LNCaP clone FGC (cell line): ENCODE measurements around the gene KLC1.

ENCODE experiments used
- DNase-seq: peaks from one replicate; pipeline ENCODE4 v3.0.0-alpha.2; 2011; ENCODE audit warnings: low read depth
- H3K4me3 ChIP-seq: 2 replicates; pipeline ENCODE4 v1.5.1; 2011; ENCODE audit warnings: mild to moderate bottlenecking, low read depth, low read length, control low read depth
- TF ChIP-seq, protein P1 (sequence below): IDR thresholded peaks from 2 replicates; pipeline ENCODE4 v1.5.1; 2012; ENCODE audit warnings: mild to moderate bottlenecking; ENCODE audit not compliant: control insufficient read depth, insufficient read depth; ENCODE audit errors: extremely low read depth

KLC1 gene

GRCh38 chr14:103669370-103669769 lies 40.4 kb downstream of the KLC1 start:
- H3K4me3 ChIP-seq = no peak overlapping the region
- DNase-seq = no peak
- TF ChIP-seq, protein P1, sequence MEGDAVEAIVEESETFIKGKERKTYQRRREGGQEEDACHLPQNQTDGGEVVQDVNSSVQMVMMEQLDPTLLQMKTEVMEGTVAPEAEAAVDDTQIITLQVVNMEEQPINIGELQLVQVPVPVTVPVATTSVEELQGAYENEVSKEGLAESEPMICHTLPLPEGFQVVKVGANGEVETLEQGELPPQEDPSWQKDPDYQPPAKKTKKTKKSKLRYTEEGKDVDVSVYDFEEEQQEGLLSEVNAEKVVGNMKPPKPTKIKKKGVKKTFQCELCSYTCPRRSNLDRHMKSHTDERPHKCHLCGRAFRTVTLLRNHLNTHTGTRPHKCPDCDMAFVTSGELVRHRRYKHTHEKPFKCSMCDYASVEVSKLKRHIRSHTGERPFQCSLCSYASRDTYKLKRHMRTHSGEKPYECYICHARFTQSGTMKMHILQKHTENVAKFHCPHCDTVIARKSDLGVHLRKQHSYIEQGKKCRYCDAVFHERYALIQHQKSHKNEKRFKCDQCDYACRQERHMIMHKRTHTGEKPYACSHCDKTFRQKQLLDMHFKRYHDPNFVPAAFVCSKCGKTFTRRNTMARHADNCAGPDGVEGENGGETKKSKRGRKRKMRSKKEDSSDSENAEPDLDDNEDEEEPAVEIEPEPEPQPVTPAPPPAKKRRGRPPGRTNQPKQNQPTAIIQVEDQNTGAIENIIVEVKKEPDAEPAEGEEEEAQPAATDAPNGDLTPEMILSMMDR = no peak

DNA sequence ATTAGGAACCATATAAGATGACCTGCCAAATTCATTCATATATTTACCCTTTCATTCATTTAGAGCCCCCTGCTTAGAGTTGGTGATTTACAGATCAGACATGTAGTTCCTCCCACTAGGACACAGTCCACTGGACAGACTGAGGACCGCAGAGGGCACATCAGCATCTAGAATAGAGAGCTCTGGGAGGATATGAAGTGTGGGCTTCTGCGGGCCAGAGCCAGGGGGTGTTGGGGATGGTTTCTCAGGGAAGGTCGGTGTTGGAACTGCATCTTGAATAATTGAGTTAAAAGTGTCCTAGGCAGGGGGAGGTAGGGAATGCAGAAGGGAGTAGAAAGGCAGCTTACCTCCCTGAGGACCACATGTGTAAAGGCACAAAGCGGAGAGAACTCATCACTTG lies 42.9 kb downstream of the KLC1 start:
- DNase-seq = no peak
- TF ChIP-seq, protein P1 = no peak
- no peak overlapping the region for H3K4me3 ChIP-seq

DNA sequence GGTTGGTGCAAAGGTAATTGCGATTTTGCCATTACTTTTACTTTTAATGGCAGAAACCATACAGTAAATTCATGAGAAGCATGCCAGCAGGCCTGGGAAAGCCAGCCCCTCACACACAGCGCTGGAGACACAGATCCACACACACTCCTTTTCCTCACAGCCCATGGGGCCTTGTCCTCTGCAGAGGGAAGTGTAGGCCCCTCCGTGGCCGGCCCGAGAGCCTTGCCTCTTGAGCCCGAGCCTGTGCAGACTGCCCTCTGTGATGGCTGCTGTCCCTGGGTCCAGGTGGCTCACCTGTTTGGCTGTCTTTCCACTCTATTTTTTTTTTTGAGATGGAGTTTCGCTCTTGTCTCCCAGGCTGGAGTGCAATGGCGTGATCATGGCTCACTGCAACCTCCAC lies 46.9 kb downstream of the KLC1 start:
- no peak for DNase-seq

DNA sequence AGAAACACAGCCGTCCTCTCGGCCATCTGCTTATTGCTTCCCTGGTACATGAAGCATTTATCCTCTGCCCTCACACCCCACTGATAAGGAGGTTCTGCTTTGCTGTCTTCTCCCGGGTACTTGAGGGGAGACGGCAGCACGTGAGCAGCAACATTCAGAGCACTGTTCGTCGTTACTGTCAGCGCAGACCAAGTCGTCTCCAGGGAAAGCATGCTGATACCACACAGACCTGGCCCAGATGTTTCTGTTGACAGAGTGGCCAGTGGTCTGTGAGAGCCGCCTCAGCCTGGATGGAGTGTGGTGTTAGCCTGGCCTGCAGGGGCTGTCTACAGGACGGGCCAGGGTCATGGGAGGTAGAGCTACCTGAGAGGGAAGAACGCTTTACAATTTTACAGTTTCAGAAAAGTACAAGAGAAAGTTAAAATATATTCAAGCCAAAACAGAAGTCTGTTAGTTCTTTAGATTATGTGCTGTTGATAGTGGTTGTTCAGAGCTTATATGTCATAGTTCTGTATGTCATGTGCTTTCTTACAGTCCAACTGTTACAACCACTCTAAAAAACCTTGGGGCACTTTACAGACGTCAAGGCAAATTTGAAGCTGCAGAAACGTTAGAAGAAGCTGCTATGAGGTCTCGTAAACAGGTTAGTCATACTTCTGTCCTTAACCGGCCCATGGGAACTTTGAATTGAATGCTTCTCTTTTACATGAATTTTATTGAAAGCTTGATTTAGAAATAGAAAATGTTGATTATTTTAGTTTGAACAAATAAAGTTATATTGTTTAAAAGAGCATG lies 48.1 kb downstream of the KLC1 start:
- TF ChIP-seq, protein P1 = no peak
- no peak overlapping the region for H3K4me3 ChIP-seq
- DNase-seq = no peak

More for the DNA sequence above, 46.9 kb downstream of the KLC1 start:
- TF ChIP-seq, protein P1 = no peak
- H3K4me3 ChIP-seq = no peak overlapping the region

GRCh38 chr14:103679351-103679750 lies 50.3 kb downstream of the KLC1 start:
- no peak overlapping the region for H3K4me3 ChIP-seq
- DNase-seq = no peak
- TF ChIP-seq, protein P1 = peak; percentile 34

DNA sequence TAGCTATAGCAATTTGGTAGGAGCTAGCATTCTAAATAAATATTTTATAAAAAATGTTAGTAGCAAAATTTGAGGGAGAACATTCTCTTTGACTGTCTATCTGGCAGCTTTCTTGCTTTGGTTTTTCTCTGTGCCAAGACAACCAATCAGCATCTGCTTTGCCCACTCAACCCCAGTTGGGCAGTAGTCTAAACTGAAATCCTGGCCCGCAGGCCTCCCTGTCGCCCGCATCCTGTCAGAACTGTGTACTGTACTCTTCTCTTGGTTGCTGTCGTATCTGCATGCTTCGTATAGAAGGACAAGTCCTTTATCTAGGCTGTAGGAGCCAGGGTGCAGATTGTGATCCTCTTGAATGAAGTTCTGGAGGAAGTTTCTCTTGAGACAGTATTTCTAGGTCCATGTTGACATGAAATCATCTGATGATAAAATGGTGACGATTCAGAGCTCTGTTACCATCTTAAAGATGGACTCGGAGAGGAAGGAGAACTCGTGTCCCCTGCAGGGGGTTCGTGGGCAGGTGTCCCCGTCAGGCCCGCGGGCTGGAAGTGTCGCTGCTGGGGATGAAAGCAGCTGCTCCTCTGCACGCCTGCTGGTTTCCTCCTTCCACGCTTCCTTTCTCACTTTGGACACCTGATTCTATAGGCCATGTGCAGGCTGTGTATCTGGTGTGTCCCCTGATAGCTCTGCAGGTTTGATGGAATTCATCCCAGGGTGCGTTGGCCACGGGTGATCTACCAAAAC lies 51.6 kb downstream of the KLC1 start:
- H3K4me3 ChIP-seq = no peak overlapping the region
- TF ChIP-seq, protein P1 = no peak
- no peak for DNase-seq

- no peak for DNase-seq
These were observed 54.1 kb downstream of the KLC1 start for GRCh38 chr14:103683139-103683538.

More at GRCh38 chr14:103683139-103683538, 54.1 kb downstream of the KLC1 start:
- no peak overlapping the region for H3K4me3 ChIP-seq
- TF ChIP-seq, protein P1 = no peak
